ENCODE data around the gene PTPN3.
"Not testable (repeated sequence)": the region's sequence is repeated elsewhere in the genome, so short reads cannot be mapped to it uniquely, and the experiment has no call there.

PTPN3 gene

DNA sequence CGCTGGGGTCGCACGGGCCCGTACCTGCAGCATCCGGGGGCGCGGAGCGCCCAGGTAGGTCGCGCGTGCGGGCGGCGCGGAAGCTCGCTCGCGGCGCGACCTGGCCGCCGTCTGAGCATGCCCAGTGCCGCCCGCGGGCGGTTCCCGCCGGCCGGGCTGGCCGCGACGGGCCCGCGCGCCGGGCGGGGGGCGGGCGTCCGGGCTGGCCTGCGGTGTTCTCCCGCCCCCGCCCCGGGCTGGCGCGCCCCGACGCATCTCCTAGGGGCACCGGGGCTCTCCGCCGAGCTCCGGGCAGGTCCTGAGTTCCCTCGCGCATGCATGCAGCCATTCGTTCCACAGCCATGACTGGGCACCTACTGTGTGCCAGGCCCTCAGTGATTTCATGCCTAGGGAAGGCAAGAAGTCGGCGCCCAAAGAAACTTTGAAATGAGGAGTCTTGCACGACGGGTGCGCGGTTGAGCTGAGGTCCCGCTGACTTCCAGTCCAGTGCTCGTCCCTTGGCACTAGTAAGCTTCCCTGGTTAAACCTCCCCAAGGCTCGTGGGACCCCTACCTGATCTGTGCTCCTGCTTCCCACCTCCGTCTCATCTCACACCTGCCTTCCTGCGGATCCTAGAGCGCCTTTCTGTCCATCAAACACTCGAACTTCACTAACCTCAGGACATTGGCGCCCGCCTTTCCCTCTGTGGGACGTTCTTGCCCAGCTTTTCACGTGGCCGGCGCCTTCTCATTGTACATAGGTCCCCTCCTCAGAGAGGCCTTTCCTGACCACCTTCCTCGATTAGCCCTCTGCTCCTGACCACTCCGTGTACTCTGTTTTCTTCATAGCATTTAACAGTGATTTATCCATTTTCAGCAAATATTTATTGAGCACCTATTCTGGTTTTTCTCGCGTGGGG is at the start of gene PTPN3:
PTPN3 (minus strand) TSS at position 113 of the 898 bp plus-strand sequence. CDS start 34,873 bp downstream, outside the sequence.
- no peak for DNase-seq

- not testable (repeated sequence) for DNase-seq
These were observed 46.8 kb upstream of the PTPN3 start for GRCh38 chr9:109544954-109545353.

- no peak for DNase-seq
These were observed 44.8 kb upstream of the PTPN3 start for GRCh38 chr9:109542922-109543321.

DNA sequence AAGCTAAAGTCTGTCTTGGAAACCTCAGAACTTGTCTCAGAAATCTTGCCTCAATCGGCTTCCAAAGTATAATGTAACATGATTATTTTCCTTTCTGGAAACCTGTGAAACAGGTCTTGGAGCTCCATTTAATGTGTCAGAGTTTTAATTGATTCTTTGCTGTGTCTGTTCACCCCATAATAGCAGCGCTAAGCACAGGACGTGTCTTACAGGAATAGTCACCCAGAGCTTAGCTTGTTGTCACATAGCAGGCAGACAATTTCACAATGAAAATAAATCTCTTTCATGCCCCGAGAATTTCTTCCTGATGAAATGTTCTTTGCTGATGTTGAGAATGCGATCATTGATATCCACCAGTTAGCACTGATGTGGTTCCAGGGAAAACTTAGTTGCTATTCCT is 40.2 kb upstream of the PTPN3 start:
- DNase-seq = no peak

- no peak for DNase-seq
These were observed 39.2 kb upstream of the PTPN3 start for GRCh38 chr9:109537288-109537687.

DNA sequence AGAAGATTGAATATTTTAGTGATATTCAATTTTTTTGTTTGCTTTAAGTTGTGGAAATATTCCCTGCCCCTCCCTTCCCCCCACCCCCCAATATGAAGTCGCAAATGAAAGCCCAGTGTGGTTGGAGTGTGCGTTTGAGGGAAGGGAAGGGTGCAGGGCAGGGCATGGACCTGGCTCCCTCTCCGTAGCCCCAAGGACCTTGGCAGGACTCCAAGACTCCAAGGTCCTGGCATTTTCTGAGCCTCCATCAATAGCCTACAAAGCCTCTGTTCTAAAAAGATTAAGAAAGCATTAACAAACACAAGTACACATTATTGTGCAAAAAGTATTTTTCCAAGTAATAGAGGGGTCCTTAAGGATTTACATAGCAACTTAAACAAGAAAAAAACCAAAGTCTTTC is 38.8 kb upstream of the PTPN3 start:
- no peak for DNase-seq

GRCh38 chr9:109535365-109535764 is 37.3 kb upstream of the PTPN3 start:
- DNase-seq = no peak

DNA sequence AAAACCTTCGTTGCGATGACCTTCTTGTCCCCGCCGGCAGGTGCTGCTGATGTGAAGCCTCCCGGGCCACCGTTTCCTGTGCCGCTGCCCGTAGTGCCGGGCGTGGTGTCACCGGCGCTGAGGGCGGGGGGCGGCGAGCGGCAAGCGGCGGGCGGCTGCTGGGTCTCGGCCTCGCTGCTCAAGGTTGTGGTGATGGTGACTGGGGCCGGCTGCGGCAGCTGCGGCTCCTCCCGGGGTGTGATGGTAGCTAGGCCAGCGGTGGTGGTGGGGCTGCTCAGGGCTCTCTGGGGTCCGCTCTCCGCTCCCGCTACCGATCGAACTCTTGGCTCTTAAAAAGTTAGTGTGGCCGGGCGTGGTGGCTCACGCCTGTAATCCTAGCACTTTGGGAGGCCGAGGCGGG is 36.0 kb upstream of the PTPN3 start:
- DNase-seq = no peak

GRCh38 chr9:109532652-109533051 is 34.5 kb upstream of the PTPN3 start:
- not testable (repeated sequence) for DNase-seq

DNA sequence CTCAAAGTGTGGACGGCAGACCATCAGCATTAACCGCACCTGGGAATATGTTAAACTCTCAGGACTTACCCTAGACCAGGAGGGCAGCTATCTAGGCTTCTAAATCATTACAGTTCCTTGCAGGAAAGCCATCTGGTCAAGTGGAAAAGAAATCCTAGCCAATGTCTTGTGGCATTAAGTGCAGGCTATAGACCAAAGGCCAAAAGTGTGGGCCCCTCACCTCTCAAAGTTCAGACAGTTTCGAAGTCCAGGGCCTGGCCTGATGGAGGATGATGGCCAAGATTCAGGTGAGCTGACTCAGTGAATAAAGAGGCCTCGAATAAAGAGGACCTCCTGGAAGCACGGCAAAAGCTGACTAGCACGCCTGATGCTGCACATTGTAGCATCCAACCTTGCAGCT is 24.0 kb upstream of the PTPN3 start:
- DNase-seq = no peak

- peak; percentile 16 for DNase-seq
These were observed 22.5 kb upstream of the PTPN3 start for GRCh38 chr9:109520475-109521132.

DNA sequence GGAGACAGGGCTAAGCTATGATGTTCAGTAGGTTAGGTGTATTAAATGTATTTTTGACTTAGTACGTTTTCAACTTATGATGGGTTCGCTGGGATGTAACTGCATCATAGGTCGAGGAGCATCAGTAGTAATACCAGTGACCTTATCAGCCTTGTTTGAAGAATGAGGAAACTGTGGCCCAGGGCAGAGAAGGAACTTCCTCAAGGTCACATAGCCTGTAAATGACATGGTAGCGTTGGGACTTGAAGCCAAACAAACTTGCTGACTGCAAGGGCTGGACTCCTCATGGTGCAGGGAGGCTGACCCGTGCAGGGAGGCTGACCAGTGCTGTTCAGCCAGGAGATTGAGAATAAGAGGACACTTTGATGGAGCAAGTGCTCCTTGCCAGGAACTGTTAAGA is 21.3 kb upstream of the PTPN3 start:
- no peak for DNase-seq

DNA sequence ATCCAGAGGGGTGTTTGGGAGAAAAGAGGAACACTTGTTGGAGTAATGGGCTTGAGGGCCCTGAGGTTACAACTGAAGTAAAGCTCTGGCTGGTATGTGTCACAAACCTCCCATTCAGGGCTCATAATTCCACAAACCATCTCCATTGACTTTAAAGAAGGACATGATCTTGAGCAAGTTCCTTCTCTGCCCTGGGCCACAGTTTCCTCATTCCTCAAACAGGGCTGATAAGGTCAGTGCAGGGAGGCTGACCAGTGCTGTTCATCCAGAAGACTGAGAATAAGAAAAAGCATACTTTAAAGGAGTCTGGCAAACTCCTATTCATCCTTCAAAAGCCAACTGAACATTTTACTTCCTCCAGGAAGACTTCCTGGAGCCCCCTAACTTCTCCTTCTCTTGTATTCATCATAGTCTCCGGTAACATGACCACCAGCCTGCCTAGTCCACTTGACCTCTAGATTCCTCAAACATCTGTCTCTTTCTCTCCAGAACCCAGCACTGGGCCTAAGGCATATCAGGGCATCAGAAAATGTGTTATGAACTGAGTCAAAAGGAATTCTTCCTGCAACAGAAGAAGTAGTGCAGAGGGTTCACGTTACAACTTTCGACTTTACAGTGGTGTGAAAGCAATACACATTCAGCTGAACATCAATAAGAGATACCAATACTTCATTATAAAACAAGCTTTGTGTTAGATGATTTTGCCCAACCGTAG is 20.7 kb upstream of the PTPN3 start:
- no peak for DNase-seq

GRCh38 chr9:109517901-109518377 is 19.8 kb upstream of the PTPN3 start:
- DNase-seq = no peak

- DNase-seq = no peak
These were observed 15.8 kb upstream of the PTPN3 start for GRCh38 chr9:109513871-109514270.

- no peak for DNase-seq
These were observed 14.2 kb upstream of the PTPN3 start for GRCh38 chr9:109512170-109512756.

GRCh38 chr9:109510506-109510905 is 12.4 kb upstream of the PTPN3 start:
- DNase-seq = no peak

GRCh38 chr9:109510042-109510441 is 11.9 kb upstream of the PTPN3 start:
- not testable (repeated sequence) for DNase-seq

GRCh38 chr9:109509611-109510010 is 11.5 kb upstream of the PTPN3 start:
- no peak for DNase-seq

DNA sequence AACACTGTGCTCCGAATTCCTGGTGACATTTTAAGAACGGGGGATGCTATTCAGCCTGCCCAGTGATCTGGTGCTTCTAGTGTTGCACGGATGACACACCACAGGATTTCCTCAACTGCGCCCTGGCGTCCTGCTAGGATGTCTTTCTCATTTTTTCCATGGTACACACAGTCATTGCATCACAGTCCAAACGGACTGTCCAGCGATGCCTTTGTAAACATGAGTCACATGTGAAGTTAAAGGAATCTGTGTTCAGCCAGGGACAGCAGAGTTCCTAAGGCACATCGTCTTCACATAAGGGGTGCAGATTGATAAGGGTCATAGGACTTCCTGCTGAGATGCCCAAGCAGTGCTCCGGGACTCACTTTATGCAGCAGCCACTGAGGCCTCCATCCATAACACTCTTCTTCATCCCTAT is 9.3 kb upstream of the PTPN3 start:
- DNase-seq = no peak

DNA sequence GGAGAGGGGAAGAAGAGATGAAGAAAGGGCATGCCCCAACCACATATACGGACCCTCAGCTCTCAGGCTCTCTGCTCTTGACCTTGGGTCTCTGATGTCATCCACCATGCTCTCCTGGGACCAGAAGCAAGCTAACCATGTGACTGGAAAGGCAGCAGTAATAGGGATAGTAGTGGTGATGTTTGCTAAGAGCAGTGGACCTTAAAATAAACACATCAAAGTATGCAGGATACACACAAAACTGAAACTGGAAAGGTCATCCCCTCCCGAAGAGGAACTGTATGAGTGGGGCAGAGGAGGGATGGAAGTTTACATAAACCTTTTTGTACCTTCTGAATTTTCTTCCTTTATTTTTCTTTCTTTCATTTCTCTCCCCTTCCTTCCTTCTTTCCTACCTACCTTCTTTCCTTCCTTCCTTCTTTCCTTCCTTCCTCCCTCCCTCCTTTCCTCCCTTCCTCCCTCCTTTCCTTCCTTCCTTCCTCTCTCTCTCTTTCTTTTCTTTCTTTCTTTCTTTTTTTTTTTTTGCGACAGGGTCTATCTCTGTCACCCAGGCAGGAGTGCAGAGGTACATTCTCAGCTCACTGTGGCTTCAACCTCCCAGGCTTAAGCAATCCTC is 8.1 kb upstream of the PTPN3 start:
- DNase-seq = no peak

DNA sequence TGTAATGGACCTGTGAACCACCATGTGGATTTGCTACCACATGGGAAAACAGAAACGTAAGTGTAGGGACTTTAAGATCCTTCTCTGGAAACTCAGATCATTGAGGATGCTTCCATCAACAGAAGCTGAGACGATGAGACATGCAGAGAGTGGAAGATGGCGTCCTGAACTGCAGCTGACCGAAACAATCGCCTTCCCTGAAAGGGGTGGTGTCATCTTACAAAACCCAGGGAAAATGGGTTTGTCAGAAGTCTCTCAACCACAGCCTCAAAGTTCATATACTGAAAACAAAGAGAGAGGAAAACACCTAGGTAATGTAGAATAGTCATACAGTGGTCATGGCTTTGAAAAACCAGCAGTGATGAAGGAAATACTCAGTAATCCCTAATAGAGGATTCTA is 6.6 kb upstream of the PTPN3 start:
- no peak for DNase-seq

Measured in NK-92 treated with Interleukin-12 subunit alpha and Interleukin-12 subunit beta, amount 100 ng/mL, for 24 hours (cell line).